Measurements from ENCODE around the gene TGM5.

- no peak for TF ChIP-seq CTCF (IDR thresholded peaks at IDR 0.05; ENCODE audit: poor library complexity)
- no peak for TF ChIP-seq EZH2 (IDR thresholded peaks at IDR 0.05; ENCODE audit: borderline replicate concordance)
- TF ChIP-seq EZH2phosphoT487 (IDR thresholded peaks at IDR 0.05; ENCODE audit: low read depth, severe bottlenecking, unreplicated experiment), result no peak
Measured at GRCh38 chr15:43260011-43260615, 6.6 kb downstream of the TGM5 start.

Data from hepatocyte (in vitro differentiated cells).